Stimulated activated CD4-positive, alpha-beta T cell treated with anti-CD3 and anti-CD28 coated beads, TNF-alpha, amount 100 ng/mL, for 4 hours (primary cell): ENCODE measurements around the gene CCL3.
"Not testable (repeated sequence)": the region's sequence is repeated elsewhere in the genome, so short reads cannot be mapped to it uniquely, and the experiment has no call there.

Source experiments
- DNase-seq, 3 experiments: peaks; one replicate each; pipeline ENCODE4 v3.0.0-alpha.2; 2020; ENCODE audit warnings: low read depth in 3 of 3

CCL3 gene

DNA sequence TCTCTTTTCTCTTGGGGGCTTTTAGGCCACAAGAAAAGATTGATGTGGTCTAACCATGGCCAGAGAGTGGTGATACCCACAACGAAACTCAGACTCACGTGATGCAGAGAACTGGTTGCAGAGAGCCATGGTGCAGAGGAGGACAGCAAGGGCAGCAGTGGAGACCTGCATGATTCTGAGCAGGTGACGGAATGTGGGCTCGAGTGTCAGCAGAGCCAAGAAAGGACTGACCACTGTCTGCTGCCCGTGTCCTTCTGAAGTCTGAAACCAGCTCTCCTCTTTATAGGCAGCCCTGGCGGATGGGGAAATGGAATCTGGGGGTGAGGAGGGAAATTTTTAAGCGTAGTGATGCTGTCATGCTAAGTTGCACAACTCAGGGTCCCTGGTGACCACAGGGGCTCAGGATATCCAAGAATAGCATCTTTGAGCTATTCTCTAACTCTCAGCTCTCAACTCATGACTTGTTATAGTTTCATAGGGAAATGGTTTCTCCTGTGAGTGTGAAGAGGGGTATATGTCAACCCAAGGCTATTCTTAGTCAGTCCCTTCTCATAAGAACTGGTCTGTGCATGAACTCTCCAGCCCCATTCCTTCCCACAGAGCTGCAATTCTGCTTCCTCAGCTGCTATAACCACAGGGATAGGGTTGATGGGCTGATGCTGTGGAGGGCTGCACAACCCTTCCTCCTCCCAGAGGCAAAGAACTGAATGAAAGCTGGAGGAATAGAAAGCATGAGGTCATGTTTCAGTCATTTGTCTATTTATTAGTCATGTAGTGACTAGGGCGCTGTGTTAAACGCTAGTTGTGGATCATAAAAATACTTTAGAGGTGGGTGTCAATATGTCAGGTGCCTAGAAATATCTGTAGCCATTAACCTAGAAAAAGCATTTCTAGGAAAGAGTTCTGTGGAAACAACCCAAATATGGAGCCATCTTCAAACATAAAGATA lies at the start of gene CCL3:
Gene CCL3, minus strand, starts transcription at position 256 of the 949 bp plus-strand sequence. Its CDS starts 85 bp downstream, at position 171.
- DNase-seq = no peak

GRCh38 chr17:36136439-36136838 lies 46.5 kb upstream of the CCL3 start:
- DNase-seq = no peak

- no peak for DNase-seq
Measured at GRCh38 chr17:36136036-36136435, 46.1 kb upstream of the CCL3 start.

DNA sequence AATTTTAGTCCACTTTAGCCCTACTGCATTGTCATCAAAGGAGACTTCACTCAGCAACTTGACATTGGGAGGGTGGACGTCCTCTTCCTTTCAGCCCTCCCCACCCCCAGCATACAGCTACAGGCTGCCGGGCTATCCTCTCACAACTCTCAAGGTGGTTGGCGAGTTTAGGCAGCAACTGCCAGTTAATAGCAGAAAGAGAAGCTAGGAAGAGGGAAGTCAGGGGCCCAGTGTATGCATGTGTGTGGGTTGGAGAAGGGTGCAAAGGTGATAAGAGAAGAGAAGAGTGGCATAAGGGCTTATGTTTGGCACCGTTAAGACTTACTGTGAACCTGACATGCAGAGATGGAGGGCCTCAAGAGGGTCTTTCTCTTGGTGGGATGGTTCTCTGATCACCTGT lies 45.5 kb upstream of the CCL3 start:
- DNase-seq = no peak

DNA sequence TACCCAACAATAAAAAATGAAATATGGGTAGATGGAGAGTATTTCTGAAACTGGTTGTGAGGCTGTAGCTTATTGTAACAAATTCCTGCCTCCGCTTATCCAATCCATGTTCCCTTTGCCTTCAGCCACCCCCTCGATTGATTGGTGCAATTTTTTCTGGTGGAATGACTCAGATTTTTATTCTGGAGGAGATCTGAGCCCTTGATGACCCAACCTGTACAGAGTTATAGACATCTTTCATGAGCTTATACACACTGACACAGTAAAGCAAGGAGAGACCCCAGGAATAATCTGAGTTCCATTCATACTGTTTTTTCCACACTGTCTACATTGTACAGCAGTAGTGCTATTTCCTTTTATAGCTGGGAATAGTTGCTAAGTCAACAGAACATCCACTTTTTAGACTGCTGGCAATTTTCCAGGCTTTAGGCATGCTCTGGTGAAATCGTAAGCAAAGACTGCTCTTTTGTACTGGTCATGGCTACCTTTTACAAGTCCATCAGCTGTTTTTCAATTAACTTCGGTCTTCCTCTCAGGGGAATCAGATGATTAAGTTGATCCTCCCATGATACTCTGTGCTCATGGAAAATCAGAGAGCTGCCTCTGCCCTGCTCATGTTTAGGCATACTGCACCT lies 43.8 kb upstream of the CCL3 start:
- DNase-seq = no peak

- no peak for DNase-seq
Measured at GRCh38 chr17:36132421-36132831, 42.5 kb upstream of the CCL3 start.

GRCh38 chr17:36131931-36132330 lies 42.0 kb upstream of the CCL3 start:
- no peak for DNase-seq

- no peak for DNase-seq
Measured at GRCh38 chr17:36131421-36131820, 41.5 kb upstream of the CCL3 start.

- DNase-seq = no peak
Measured at GRCh38 chr17:36130346-36130745, 40.4 kb upstream of the CCL3 start.

DNA sequence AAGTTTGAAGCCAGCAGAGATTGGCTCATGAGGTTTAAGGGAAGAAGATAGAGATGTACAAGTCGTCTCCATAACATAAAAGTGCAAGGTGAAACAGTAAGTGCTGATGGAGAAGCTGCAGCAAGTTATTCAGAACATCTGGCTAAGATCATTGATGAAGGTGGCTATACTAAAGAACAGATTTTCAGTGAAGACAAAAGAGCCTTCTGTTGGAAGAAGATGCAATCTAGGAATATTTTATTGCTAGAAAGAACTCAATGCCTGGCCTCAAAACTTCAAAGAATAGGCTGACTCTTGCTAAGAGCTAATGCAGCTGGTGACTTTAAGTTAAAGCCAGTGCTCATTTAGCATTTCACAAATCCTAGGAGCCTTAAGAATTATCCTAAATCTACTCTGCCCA lies 39.7 kb upstream of the CCL3 start:
- no peak for DNase-seq

DNA sequence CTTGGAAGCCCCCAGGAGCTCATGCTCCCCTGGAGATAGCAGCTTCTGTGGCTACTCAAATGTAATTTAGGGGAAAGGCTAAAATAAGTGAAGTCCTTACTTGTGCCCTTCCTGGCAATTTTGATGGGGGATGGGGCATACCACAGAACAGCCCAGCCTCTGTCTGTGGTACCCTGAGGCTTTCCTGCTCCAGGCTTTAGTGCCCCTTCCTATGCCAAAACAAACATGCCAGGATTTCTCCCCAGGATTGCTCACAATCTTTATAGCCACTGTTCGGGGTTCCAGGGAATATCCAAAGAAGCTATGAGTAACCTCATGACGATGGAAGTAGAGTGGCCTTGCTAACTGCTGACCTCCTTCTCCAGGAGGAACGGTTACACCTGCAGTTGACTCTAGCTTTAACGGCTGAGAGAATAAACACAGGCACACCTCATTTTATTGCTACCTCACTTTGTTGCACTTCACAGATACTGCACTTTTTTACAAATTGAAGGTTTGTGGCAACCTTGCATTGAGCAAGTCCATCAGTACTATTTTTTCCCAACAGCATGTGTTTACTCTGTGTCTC lies 38.6 kb upstream of the CCL3 start:
- no peak for DNase-seq

DNA sequence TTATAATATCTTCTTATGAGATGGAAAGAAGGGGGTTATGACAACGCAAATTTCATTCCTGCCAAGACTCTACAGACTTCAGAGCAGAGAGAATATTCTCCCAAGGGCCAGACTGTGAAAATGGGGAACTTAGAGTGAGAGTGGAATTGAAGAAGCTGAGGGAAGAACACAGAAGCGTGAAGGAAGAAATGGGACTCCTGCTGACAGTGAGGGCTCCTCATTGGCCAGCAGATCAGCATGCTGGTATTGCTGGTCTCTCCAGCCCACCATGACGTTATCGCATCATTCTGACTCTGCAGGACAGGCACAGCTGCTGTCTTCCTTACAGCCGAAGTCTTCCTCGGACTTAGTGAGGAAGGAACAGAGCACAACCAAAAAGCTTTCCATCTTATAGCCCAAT lies 38.0 kb upstream of the CCL3 start:
- no peak for DNase-seq

GRCh38 chr17:36127199-36127893 lies 37.4 kb upstream of the CCL3 start:
- DNase-seq = no peak

- DNase-seq = no peak
Measured at GRCh38 chr17:36124879-36125824, 35.2 kb upstream of the CCL3 start.

- DNase-seq = no peak
Measured at GRCh38 chr17:36123431-36123830, 33.5 kb upstream of the CCL3 start.

DNA sequence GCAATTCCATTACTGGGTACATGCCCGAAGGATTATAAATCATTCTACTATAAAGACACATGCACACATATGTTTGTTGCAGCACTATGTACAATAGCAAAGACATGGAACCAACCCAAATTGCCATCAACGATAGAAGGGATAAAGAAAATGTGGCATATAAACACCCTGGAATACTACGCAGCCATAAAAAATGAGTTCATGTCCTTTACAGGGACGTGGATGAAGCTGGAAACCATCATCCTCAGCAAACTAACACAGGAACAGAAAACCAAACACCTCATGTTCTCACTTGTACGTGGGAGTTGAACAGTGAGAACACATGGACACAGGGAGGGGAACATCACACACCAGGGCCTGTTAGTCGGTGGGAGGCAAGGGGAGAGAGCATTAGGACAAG lies 31.2 kb upstream of the CCL3 start:
- not testable (repeated sequence) for DNase-seq

GRCh38 chr17:36120221-36120620 lies 30.3 kb upstream of the CCL3 start:
- DNase-seq = no peak

DNA sequence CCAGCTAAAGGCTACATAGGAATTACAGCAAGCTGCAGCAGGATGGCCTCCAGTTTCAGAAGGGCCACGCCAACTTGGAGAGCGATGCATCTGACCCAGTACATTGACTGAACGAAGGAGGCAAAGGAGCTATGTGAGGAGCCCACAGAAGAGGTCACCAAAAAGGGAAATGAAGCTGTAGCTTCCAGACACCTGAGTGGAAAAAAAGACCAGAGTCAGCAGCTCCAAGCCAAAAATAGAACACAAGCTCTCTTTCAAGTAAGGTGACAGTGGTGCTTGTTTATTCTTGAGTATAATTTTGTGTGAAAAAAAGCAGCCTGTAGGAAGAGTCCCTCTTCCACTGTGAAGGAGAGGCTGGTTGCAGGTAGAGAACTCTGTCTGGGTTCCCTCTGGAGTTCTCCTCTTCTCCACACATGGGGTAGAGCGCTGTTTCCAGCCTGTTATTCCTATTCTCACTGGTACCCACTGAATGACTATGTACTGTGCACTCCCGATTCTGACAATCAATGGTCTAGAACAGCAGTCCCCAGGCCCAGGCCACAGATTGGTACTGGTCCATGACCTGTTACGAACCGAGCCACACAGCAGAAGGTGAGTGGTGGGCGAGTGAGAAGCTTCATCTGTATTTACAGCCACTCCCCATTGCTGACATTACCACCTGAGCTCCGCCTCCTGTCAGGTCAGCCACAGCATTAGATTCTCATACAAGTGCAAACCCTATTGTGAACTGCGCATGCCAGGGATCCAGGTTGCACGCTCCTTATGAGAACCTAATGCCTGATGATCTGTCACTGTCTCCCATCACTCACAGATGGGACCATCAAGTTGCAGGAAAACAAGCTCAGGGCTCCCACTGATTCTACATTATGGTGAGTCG lies 28.8 kb upstream of the CCL3 start:
- DNase-seq = no peak

DNA sequence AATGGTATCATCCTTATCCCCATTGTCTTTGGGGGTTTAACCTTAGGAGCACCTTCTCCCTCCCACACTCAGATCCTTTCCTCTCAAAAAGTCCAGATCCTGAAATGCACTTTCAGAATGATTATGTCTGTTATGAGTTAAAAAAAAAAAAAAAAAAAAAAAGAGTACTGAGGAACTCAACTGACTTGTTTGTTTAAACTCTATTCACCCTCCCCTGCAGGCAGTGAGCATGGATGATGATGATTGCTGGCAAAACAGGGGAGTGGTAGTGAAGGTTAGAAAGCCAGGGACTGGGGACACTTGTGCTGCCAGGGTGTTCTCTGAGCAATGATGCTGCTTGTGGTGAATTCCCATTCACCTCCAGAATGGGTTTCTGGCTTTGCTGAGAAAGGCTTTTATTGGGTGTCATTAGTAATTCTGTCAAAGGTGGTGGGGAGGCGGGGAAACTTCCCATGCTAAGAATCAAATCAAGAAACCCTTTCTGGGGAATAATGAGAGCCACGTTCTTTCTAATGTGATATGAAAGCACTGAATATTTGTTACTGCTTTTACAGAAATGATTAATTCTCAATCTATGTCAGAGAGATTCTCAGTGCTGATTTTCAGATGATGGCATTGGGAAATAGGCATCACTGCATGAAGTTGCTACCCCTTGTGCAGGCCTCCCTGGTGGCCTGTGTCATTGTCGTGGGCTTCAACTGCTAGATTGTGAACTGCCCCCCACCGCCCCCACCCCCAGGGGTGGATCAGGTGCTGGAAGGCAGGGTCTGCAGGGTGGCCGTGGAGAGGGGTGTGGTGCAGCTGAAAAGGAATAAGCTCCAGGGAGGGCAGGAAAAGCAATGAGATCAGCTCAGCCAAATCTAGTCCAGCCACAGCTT lies 27.8 kb upstream of the CCL3 start:
- DNase-seq = no peak
